GM12878 (cell line): ENCODE results near the gene POLR3K. TPM values are rescaled to one million over a fixed set of nuclear protein-coding genes. Genes with fewer than 3 reads are reported as not detected.

Source experiments
- ATF7 ChIP-seq: fragments of 450-650 bp; IDR thresholded peaks from 2 replicates; pipeline ENCODE4 v1.6.1; 2016; ENCODE audit warnings: low read depth, mild to moderate bottlenecking
- BMI1 ChIP-seq: fragments of 450-650 bp; IDR thresholded peaks from 2 replicates; pipeline ENCODE4 v1.6.1; 2016; ENCODE audit warnings: mild to moderate bottlenecking, moderate library complexity, borderline replicate concordance
- CBX3 ChIP-seq: fragments of 200-600 bp; sonication (generic); IDR thresholded peaks from 2 replicates; pipeline ENCODE4 v1.6.1; 2016; ENCODE audit warnings: low read depth, borderline replicate concordance
- CHD2 ChIP-seq: IDR thresholded peaks from 2 replicates; pipeline ENCODE4 v1.6.1; 2011; ENCODE audit warnings: low read depth, low read length, improper control_type of control experiment, borderline replicate concordance
- CUX1 ChIP-seq: IDR thresholded peaks from 2 replicates; pipeline ENCODE4 v1.6.1; 2012; ENCODE audit warnings: improper control_type of control experiment, low read depth, low read length; ENCODE audit not compliant: insufficient replicate concordance
- DPF2 ChIP-seq: fragments of 450-650 bp; IDR thresholded peaks from 2 replicates; pipeline ENCODE4 v1.6.1; 2017; ENCODE audit warnings: mild to moderate bottlenecking
- ELK1 ChIP-seq: IDR thresholded peaks from 2 replicates; pipeline ENCODE4 v1.6.1; 2012; ENCODE audit warnings: low read depth, low read length, improper control_type of control experiment
- FOXK2 ChIP-seq: fragments of 450-650 bp; IDR thresholded peaks from 2 replicates; pipeline ENCODE4 v1.6.1; 2017; ENCODE audit warnings: mild to moderate bottlenecking, moderate library complexity
- FOXM1 ChIP-seq: IDR thresholded peaks from 2 replicates; pipeline ENCODE4 v1.6.1; 2012; ENCODE audit warnings: low read depth, mild to moderate bottlenecking, inconsistent platforms, low read length, moderate library complexity
- GABPA ChIP-seq: IDR thresholded peaks from 2 replicates; pipeline ENCODE4 v1.6.1; 2014; ENCODE audit warnings: antibody characterized with exemption, low read depth, mild to moderate bottlenecking, inconsistent platforms
- NBN ChIP-seq: fragments of 450-650 bp; IDR thresholded peaks from 2 replicates; pipeline ENCODE4 v1.6.1; 2016
- NR2C2 ChIP-seq: IDR thresholded peaks from 2 replicates; pipeline ENCODE4 v1.6.1; 2011; ENCODE audit warnings: borderline replicate concordance, low read depth; ENCODE audit not compliant: control insufficient read depth, insufficient read length
- NR2F1 ChIP-seq: fragments of 450-650 bp; conservative IDR thresholded peaks from 2 replicates; pipeline ENCODE4 v1.6.1; 2017; ENCODE audit warnings: mild to moderate bottlenecking
- NRF1 ChIP-seq: conservative IDR thresholded peaks from 2 replicates; pipeline ENCODE4 v1.6.1; 2011; ENCODE audit warnings: mild to moderate bottlenecking, low read depth, low read length, improper control_type of control experiment
- PKNOX1 ChIP-seq: fragments of 450-650 bp; IDR thresholded peaks from 2 replicates; pipeline ENCODE4 v1.6.1; 2016; ENCODE audit warnings: mild to moderate bottlenecking
- POLR2AphosphoS5 ChIP-seq: IDR thresholded peaks from 2 replicates; pipeline ENCODE4 v1.6.1; 2011; ENCODE audit warnings: mild to moderate bottlenecking, low read length, inconsistent platforms
- RAD21 ChIP-seq: IDR thresholded peaks from 2 replicates; pipeline ENCODE4 v1.6.1; 2011; ENCODE audit warnings: mild to moderate bottlenecking, low read depth, low read length, moderate library complexity; ENCODE audit not compliant: insufficient read depth
- RAD51 ChIP-seq: fragments of 450-650 bp; IDR thresholded peaks from 2 replicates; pipeline ENCODE4 v1.6.1; 2016; ENCODE audit warnings: moderate library complexity, mild to moderate bottlenecking, inconsistent platforms
- RUNX3 ChIP-seq: IDR thresholded peaks from 2 replicates; pipeline ENCODE4 v1.6.1; 2012; ENCODE audit warnings: low read length, inconsistent platforms
- SMAD5 ChIP-seq: IDR thresholded peaks from 2 replicates; pipeline ENCODE4 v1.6.1; 2016; ENCODE audit warnings: antibody characterized with exemption, low read depth
- SMC3 ChIP-seq: IDR thresholded peaks from 2 replicates; pipeline ENCODE4 v1.6.1; 2011; ENCODE audit warnings: low read length, improper control_type of control experiment, borderline replicate concordance
- SP1 ChIP-seq: IDR thresholded peaks from one replicate; pipeline ENCODE4 v1.6.1; 2011; ENCODE audit warnings: low read depth, low read length
- TARDBP ChIP-seq: IDR thresholded peaks from 2 replicates; pipeline ENCODE4 v1.6.1; 2016; ENCODE audit warnings: borderline replicate concordance
- TBL1XR1 ChIP-seq: IDR thresholded peaks from 2 replicates; pipeline ENCODE4 v1.6.1; 2012; ENCODE audit warnings: low read depth, low read length, improper control_type of control experiment
- ZNF217 ChIP-seq: fragments of 450-650 bp; IDR thresholded peaks from 2 replicates; pipeline ENCODE4 v1.6.1; 2017; ENCODE audit warnings: antibody characterized with exemption, mild to moderate bottlenecking
- ZNF274 ChIP-seq: IDR thresholded peaks from one replicate; pipeline ENCODE4 v1.8.0; 2011; ENCODE audit not compliant: insufficient read length, insufficient read depth
- polyA plus RNA-seq, 11 experiments: library from polyadenylated mRNA; depleted of rRNA in 4 of 11; unstranded in 6 of 11; stranded (reverse) in 5 of 11; fragments of >200 nt; fragmentation: Nextera tagmentation in 4 of 11; fragmentation: Illumina TruSeq in 1 of 11; extraction: Ambion mirVana in 4 of 11; extraction: Trizol in 1 of 11; gene quantifications; 1 replicate in 1 of 11; 2 replicates in 10 of 11; pipeline versions ENCODE4 v1.2.1 to v1.2.3, GENCODE V29; 2011 to 2016; ENCODE audit warnings: inconsistent platforms in 2 of 11, missing spikeins in 2 of 11, low read depth in 1 of 11
- total RNA-seq, 4 experiments: library from RNA; depleted of rRNA in 3 of 4; stranded (reverse); fragments of >200 nt in 3 of 4; fragmentation: Illumina TruSeq in 1 of 4; extraction: Trizol in 1 of 4; gene quantifications; 2 replicates each; pipeline versions ENCODE4 v1.2.1 to v1.2.3, GENCODE V29; 2013 to 2021

Gene POLR3K
- total and polyA plus RNA-seq, 10 of the 15 experiments (the other 5 are each of a cell fraction or from before 2014, with no cell fraction given): 25.3 to 222 (median 64.0) TPM

GRCh38 chr16:38941-39892, 14.2 kb downstream of the POLR3K start (continued):
- TF ChIP-seq CUX1 (no peak), ELK1 (no peak), DPF2 (peak; percentile 70; the same call in 1 of the 2 replicates), GABPA (no peak), ZNF274 (no peak), RAD21 (no peak), NBN (peak; percentile 82), TARDBP (no peak), SP1 (peak; percentile 57), POLR2AphosphoS5 (peak; percentile 66), ZNF217 (no peak), ATF7 (peak; percentile 82), CHD2 (peak; percentile 82), PKNOX1 (no peak), FOXK2 (no peak), SMAD5 (no peak), NR2F1 (peak; percentile 77), FOXM1 (no peak), SMC3 (no peak), CBX3 (no peak), NR2C2 (no peak), NRF1 (no peak), BMI1 (no peak), RUNX3 (peak; percentile 96), RAD51 (peak; percentile 61), TBL1XR1 (peak; percentile 44; the same call in 1 of the 2 replicates)
